GM23338 (cell line): ENCODE results near the gene PRDM8.

ENCODE experiments used
- CREB1 ChIP-seq: fragments of 250-450 bp; sonication (Bioruptor Pico); IDR thresholded peaks from 2 replicates; pipeline ENCODE4 v1.5.0; 2020; ENCODE audit warnings: low read depth, mild to moderate bottlenecking, moderate library complexity
- ETS1 ChIP-seq: IDR thresholded peaks from 2 replicates; pipeline ENCODE4 v1.6.1; 2016; ENCODE audit warnings: antibody characterized with exemption
- EZH2 ChIP-seq: fragments of 200-600 bp; sonication (generic); IDR thresholded peaks from one replicate; pipeline ENCODE4 v1.8.0; 2017; ENCODE audit warnings: antibody characterized with exemption, mild to moderate bottlenecking, low read depth; ENCODE audit not compliant: unreplicated experiment
- EZH2phosphoT487 ChIP-seq: fragments of 200-600 bp; sonication (generic); IDR thresholded peaks from one replicate; pipeline ENCODE4 v1.8.1; 2018; ENCODE audit warnings: antibody characterized with exemption; ENCODE audit not compliant: unreplicated experiment
- JUNB ChIP-seq: IDR thresholded peaks from one replicate; pipeline ENCODE4 v1.6.1; 2016; ENCODE audit warnings: antibody characterized with exemption; ENCODE audit not compliant: unreplicated experiment
- POLR2AphosphoS5 ChIP-seq: IDR thresholded peaks from 2 replicates; pipeline ENCODE4 v1.6.1; 2016; ENCODE audit warnings: antibody characterized with exemption, low read depth
- ZNF114 ChIP-seq: fragments of 250-450 bp; sonication (Bioruptor Pico); IDR thresholded peaks from 2 replicates; pipeline ENCODE4 v1.5.0; 2020; ENCODE audit warnings: mild to moderate bottlenecking, moderate library complexity
- TF ChIP-seq, protein P1 (sequence below), 2 experiments: fragments of 200-600 bp in 1 of 2; sonication (generic) in 1 of 2; conservative IDR thresholded peaks; 2 replicates each; pipeline versions ENCODE4 v1.5.1 to v1.6.1; 2016 to 2017; ENCODE audit warnings: antibody characterized with exemption in 2 of 2, low read depth in 2 of 2, mild to moderate bottlenecking in 2 of 2, moderate library complexity in 1 of 2
- TF ChIP-seq, protein P2 (sequence below): fragments of 250-450 bp; sonication (Bioruptor Pico); IDR thresholded peaks from 2 replicates; pipeline ENCODE4 v1.5.0; 2020; ENCODE audit warnings: mild to moderate bottlenecking, moderate library complexity

DNA sequence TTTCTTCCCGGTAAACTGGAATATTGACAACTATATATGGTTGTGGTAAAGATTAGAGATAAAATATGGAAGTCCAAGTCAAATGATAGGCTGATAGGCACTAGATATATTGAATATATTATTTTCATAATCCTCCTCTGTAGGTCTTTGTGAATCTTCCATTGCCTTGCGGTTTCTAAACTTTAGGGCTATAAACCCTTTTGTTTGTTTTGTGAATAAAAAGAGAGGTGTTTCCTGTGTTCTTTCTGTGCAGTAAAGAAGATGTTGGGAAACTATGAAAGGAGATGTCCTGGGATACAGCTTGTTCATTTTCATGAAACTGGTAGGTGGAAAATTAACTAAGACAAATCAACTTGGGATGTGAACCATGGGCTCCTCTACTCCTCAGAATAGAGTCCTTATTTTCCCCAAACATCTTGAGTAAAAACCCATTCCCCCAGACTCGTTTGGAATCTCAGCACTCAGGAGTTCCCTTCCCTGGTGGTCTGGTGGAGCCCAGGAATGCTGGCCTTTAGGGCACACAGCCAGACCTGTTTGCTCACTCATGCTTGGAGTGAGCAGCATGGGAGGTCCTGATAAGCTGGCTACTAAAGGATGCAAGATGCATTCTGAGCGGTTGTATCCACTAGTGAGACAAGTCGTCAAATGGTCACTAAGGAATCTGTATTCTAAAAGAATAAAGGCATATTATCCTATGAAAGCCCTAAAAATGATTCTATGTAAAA, 22.2 kb downstream of the PRDM8 start:
- TF ChIP-seq ZNF114 (CRISPR knock-in tag), result no peak
- TF ChIP-seq, protein P1, sequence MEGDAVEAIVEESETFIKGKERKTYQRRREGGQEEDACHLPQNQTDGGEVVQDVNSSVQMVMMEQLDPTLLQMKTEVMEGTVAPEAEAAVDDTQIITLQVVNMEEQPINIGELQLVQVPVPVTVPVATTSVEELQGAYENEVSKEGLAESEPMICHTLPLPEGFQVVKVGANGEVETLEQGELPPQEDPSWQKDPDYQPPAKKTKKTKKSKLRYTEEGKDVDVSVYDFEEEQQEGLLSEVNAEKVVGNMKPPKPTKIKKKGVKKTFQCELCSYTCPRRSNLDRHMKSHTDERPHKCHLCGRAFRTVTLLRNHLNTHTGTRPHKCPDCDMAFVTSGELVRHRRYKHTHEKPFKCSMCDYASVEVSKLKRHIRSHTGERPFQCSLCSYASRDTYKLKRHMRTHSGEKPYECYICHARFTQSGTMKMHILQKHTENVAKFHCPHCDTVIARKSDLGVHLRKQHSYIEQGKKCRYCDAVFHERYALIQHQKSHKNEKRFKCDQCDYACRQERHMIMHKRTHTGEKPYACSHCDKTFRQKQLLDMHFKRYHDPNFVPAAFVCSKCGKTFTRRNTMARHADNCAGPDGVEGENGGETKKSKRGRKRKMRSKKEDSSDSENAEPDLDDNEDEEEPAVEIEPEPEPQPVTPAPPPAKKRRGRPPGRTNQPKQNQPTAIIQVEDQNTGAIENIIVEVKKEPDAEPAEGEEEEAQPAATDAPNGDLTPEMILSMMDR (conservative IDR thresholded peaks at IDR 0.05; ENCODE audit: low read depth in 2 of 2), result no peak
- no peak for TF ChIP-seq POLR2AphosphoS5
- TF ChIP-seq EZH2phosphoT487, result no peak
- TF ChIP-seq EZH2, result no peak
- no peak for TF ChIP-seq ETS1
- TF ChIP-seq JUNB, result no peak
- TF ChIP-seq, protein P2, sequence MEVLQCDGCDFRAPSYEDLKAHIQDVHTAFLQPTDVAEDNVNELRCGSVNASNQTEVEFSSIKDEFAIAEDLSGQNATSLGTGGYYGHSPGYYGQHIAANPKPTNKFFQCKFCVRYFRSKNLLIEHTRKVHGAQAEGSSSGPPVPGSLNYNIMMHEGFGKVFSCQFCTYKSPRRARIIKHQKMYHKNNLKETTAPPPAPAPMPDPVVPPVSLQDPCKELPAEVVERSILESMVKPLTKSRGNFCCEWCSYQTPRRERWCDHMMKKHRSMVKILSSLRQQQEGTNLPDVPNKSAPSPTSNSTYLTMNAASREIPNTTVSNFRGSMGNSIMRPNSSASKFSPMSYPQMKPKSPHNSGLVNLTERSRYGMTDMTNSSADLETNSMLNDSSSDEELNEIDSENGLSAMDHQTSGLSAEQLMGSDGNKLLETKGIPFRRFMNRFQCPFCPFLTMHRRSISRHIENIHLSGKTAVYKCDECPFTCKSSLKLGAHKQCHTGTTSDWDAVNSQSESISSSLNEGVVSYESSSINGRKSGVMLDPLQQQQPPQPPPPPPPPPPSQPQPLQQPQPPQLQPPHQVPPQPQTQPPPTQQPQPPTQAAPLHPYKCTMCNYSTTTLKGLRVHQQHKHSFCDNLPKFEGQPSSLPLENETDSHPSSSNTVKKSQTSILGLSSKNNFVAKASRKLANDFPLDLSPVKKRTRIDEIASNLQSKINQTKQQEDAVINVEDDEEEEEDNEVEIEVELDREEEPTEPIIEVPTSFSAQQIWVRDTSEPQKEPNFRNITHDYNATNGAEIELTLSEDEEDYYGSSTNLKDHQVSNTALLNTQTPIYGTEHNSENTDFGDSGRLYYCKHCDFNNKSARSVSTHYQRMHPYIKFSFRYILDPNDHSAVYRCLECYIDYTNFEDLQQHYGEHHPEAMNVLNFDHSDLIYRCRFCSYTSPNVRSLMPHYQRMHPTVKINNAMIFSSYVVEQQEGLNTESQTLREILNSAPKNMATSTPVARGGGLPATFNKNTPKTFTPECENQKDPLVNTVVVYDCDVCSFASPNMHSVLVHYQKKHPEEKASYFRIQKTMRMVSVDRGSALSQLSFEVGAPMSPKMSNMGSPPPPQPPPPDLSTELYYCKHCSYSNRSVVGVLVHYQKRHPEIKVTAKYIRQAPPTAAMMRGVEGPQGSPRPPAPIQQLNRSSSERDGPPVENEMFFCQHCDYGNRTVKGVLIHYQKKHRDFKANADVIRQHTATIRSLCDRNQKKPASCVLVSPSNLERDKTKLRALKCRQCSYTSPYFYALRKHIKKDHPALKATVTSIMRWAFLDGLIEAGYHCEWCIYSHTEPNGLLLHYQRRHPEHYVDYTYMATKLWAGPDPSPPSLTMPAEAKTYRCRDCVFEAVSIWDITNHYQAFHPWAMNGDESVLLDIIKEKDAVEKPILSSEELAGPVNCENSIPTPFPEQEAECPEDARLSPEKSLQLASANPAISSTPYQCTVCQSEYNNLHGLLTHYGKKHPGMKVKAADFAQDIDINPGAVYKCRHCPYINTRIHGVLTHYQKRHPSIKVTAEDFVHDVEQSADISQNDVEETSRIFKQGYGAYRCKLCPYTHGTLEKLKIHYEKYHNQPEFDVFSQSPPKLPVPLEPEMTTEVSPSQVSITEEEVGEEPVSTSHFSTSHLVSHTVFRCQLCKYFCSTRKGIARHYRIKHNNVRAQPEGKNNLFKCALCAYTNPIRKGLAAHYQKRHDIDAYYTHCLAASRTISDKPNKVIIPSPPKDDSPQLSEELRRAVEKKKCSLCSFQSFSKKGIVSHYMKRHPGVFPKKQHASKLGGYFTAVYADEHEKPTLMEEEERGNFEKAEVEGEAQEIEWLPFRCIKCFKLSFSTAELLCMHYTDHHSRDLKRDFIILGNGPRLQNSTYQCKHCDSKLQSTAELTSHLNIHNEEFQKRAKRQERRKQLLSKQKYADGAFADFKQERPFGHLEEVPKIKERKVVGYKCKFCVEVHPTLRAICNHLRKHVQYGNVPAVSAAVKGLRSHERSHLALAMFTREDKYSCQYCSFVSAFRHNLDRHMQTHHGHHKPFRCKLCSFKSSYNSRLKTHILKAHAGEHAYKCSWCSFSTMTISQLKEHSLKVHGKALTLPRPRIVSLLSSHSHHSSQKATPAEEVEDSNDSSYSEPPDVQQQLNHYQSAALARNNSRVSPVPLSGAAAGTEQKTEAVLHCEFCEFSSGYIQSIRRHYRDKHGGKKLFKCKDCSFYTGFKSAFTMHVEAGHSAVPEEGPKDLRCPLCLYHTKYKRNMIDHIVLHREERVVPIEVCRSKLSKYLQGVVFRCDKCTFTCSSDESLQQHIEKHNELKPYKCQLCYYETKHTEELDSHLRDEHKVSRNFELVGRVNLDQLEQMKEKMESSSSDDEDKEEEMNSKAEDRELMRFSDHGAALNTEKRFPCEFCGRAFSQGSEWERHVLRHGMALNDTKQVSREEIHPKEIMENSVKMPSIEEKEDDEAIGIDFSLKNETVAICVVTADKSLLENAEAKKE (CRISPR knock-in tag), result no peak
- TF ChIP-seq CREB1 (CRISPR knock-in tag), result no peak
